ENCODE data around the gene GOLGA5. TPM values are rescaled to one million over a fixed set of nuclear protein-coding genes. Genes with fewer than 3 reads are reported as not detected.
"Not testable (repeated sequence)": the region's sequence is repeated elsewhere in the genome, so short reads cannot be mapped to it uniquely, and the experiment has no call there.

GOLGA5 gene
- 20.9 TPM for total RNA-seq

GRCh38 chr14:92793709-92794546 is at the start of gene GOLGA5:
Gene GOLGA5 (plus strand): TSS chr14:92794305. CDS start chr14:92797438, 3,133 bp downstream.
- ATAC-seq: peak; percentile 95
- peak; percentile 99 for DNase-seq (ENCODE audit: low spot score)

GRCh38 chr14:92747701-92748258 is 46.3 kb upstream of the GOLGA5 start:
- peak; percentile 6 for ATAC-seq
- DNase-seq (ENCODE audit: low spot score): no peak

GRCh38 chr14:92748259-92749016 is 45.7 kb upstream of the GOLGA5 start, which contains the start of gene LGMN:
Gene LGMN (minus strand): TSS chr14:92748627. CDS start chr14:92732786, 15,841 bp downstream.
- ATAC-seq: peak; percentile 97

GRCh38 chr14:92750222-92750728 is 43.8 kb upstream of the GOLGA5 start:
- ATAC-seq; DNase-seq (ENCODE audit: low spot score): not testable (repeated sequence)

More at GRCh38 chr14:92748259-92749016, 45.7 kb upstream of the GOLGA5 start, which contains the start of gene LGMN:
- peak; percentile 97 for DNase-seq (ENCODE audit: low spot score)

- peak; percentile 58 for ATAC-seq
Measured at GRCh38 chr14:92750994-92751400, 43.1 kb upstream of the GOLGA5 start.

GRCh38 chr14:92751819-92752218 is 42.3 kb upstream of the GOLGA5 start:
- DNase-seq (ENCODE audit: low spot score): no peak
- no peak for ATAC-seq

More at GRCh38 chr14:92750994-92751400, 43.1 kb upstream of the GOLGA5 start:
- DNase-seq (ENCODE audit: low spot score): peak; percentile 82

- ATAC-seq: no peak
- DNase-seq (ENCODE audit: low spot score): no peak
Measured at GRCh38 chr14:92753250-92753649, 40.9 kb upstream of the GOLGA5 start.

GRCh38 chr14:92754966-92755365 is 39.1 kb upstream of the GOLGA5 start:
- no peak for DNase-seq (ENCODE audit: low spot score)
- ATAC-seq: no peak

GRCh38 chr14:92755495-92755894 is 38.6 kb upstream of the GOLGA5 start:
- no peak for DNase-seq (ENCODE audit: low spot score)
- no peak for ATAC-seq

- no peak for DNase-seq (ENCODE audit: low spot score)
- no peak for ATAC-seq
Measured at GRCh38 chr14:92756446-92756845, 37.7 kb upstream of the GOLGA5 start.

- no peak for ATAC-seq
- no peak for DNase-seq (ENCODE audit: low spot score)
Measured at GRCh38 chr14:92759300-92759678, 34.8 kb upstream of the GOLGA5 start.

GRCh38 chr14:92759679-92760523 is 34.2 kb upstream of the GOLGA5 start:
- DNase-seq (ENCODE audit: low spot score): no peak
- no peak for ATAC-seq

- DNase-seq (ENCODE audit: low spot score) (no peak), ATAC-seq (no peak)
Measured at GRCh38 chr14:92760524-92760805, 33.6 kb upstream of the GOLGA5 start.

GRCh38 chr14:92763666-92764631 is 30.2 kb upstream of the GOLGA5 start:
- ATAC-seq: peak; percentile 37
- DNase-seq (ENCODE audit: low spot score): not testable (repeated sequence)

- ATAC-seq: peak; percentile 43
- DNase-seq (ENCODE audit: low spot score): not testable (repeated sequence)
Measured at GRCh38 chr14:92768236-92768635, 25.9 kb upstream of the GOLGA5 start.

GRCh38 chr14:92768795-92769194 is 25.3 kb upstream of the GOLGA5 start:
- DNase-seq (ENCODE audit: low spot score) (no peak), ATAC-seq (no peak)

- DNase-seq (ENCODE audit: low spot score): no peak
- no peak for ATAC-seq
Measured at GRCh38 chr14:92770484-92770883, 23.6 kb upstream of the GOLGA5 start.

- no peak for DNase-seq (ENCODE audit: low spot score)
- peak; percentile 28 for ATAC-seq
Measured at GRCh38 chr14:92774572-92774971, 19.5 kb upstream of the GOLGA5 start.

GRCh38 chr14:92775292-92775691 is 18.8 kb upstream of the GOLGA5 start:
- ATAC-seq: peak; percentile 48
- DNase-seq (ENCODE audit: low spot score): not testable (repeated sequence)

All from left lobe of liver (tissue), 2 donors.